GM21619 (cell line): ENCODE measurements around the gene ZNRF3.

Source experiments
- ATAC-seq: cut with Tn5 transposase; IDR thresholded peaks from one replicate; pipeline ENCODE4 v1.9.1; 2021; ENCODE audit not compliant: unreplicated experiment

The ZNRF3 gene

DNA sequence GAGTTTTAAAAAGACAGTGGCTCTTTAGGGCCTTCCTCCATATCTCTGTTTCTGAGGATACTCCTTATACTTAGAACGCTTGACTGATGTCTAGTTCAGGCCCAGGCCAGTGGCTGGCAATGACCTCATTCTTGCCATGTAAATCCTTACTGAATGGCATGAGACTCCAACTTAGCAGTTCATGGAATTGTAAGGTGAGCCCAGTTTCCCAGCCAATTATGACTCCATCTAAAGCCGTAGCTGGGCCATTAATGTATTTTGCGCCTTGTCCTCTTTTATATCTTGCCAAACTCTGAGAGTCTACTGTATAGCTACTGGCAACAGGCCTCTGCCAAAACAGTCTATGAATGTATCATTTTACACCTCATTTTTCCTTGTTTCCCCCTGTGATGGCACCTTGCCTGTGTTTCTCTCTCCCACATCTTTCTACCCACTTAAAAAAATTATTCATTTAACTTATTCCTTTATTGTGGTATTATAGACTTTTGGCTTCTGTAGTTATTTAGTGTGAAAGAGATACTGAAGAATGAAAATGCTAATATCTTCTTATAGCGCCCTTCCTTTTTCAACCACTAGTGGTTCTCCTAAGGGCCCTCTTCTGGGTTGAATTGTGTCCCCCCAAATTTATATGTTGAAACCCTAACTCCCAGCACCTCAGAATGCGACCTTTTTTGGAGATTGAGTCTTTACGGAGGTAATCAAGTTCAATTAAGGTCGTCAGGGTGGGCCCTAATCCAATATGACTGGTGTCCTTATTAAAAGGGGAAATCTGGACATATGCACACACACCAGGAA, 67.4 kb downstream of the ZNRF3 start:
- no peak for ATAC-seq

DNA sequence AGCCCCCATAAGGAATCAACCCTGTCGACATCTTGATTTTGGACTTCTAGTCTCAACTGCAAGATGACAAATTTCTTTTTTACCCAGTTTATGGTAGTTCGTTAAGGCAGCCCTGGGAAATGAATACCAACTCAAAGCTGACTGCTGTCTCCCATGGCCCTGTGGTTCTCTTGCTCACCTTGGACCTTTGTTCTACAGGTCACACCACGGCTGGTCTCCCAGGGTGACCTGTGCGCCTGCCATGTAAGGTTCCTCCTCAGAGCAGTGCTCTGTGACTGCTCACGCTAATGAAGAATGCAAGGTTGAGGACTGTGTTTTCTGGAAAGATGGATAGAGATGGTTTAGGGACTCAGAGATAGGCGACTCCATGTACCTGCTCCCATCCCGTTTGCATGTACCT, 68.2 kb downstream of the ZNRF3 start:
- no peak for ATAC-seq

DNA sequence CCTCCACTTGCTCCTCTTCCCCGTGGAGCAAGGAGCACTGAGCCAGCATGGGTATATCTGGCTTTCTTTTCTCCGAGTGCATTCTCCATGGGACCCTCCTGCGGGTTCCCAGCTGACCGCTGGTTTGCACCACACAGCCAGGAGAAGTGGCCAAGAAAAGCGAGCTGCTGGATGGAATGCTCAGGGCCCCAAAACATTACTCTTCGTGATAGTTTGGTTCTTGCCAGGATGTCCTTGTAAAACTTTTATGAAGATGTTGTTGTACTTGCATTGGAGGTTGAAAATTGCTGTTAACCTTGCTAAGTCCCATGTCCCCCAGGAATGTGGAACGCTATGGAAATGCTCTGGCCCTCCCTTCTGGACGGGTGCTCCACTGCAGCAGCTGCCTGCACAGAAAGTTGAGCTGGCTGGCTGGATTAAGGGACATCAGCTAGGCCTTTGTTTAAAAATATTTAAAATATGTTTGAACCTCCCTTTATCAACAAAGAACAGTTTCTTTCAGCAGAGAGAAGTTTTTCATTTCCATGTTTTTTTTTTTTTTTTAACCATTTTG, 68.7 kb downstream of the ZNRF3 start:
- ATAC-seq: no peak

DNA sequence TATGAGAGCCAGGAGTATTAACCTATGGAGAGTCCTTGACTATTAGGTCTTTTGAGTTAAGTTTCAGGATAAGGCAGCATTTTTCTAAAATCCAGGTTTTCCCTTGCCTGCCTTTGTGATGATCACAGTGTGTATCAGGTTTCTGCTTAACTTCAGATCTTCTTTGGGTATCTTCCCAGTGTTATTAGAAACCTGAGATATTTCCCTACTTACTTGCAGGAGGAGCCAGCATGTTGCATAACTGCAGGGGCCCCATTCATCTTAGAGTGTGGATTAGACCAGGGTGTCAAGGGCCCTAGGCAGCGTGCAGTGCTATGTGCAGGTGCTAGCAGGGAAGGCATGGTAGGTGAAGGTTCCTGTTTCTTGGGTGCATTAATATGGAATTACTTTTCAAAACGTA, 69.5 kb downstream of the ZNRF3 start:
- ATAC-seq: no peak

DNA sequence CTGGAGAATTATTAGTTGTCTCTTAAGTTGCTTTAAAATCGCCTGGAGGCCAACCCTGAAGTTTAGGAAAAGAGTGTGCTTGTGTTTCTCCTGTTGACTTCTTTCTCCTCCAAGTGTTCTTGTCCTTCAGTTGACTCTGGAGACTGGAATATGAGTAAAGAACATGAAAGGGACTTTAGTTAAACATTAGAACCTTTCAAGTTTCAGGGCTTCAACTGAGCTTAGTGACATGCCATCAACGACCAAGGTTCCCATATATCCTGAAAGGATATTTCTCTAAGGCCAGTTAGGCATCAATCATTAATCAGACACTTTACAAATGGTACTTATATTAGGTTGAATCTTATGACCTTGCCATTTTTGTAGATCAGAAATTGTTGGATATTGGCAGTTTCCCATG, 70.0 kb downstream of the ZNRF3 start:
- ATAC-seq: no peak

DNA sequence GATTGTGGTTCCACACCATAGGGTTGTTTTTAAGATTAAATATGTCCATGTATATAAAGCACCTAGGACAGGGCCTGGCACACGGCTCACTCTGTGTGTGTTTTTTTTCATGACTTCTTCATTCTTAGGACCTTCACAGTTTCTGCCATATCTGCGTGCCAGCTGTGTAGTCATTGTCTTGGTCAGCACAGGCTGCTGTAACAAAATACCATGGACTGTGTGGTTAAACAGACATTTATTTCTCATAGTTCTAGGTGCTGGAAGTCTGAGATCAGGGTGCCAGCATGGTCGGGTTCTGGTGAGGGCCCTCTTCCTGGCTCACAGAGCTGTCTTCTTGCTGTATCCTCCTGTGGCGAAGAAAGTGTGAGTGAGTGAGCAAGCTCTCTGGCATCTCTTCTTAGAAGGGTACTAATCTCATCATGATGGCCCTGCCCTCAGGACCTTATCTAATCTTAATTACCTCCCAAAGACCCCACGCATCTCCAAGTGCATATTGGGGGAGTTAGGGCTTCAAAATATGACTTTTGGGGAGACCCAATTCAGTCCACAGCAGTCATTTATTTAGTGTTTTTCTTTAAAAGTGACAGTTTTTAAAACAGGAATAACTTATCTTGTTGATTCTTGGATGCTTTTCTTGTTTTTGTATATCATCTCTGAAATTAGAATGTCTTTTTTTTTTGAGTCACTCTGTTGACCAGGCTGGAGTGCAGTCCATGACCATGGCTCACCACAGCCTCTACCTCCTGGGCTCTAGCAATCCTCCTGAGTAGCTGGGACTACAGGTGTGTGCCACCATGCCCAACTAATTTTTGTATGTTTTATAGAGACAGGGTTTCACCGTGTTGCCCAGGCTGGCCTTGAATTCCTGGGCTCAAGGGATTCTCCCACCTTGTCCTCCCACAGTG, 70.9 kb downstream of the ZNRF3 start:
- no peak for ATAC-seq

DNA sequence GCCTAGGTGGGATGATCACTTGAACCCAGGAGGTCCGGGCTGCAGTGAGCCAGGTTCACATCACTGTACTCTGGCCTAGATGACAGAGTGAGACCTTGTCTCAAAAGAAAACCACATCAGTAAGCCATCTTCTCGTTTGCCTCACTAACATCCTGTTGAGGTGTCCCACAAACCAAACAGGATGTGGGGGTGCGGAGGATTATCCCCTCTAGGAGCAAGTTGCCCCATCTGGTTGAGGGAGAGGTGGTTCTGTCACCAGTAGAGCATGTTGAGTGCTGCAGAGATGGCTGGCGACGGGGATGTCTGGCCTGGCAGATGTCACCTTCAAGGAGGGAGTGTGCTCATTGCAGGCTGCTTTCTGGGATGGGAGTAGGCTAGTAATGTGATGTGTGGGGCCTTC, 72.4 kb downstream of the ZNRF3 start:
- ATAC-seq: no peak

DNA sequence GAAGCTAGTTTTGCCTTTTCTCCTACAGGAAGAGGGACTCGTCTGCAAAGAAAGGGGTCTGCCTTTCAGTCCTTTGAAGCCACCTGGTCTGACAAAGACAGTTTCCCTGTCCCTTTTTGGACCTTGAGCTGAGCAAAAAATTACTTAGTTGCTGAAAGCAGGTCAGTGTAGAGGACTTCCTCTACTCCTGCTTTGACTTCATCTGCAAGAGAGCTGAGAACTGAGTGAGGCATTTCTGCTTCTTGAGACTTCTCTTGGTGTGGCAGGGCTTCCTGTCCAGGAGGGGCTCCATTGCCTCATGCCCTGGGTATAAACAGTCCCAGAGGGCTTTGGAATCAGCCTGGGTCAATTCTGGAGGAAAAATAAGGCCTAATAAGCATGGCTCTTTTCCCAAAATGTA, 73.1 kb downstream of the ZNRF3 start:
- no peak for ATAC-seq

DNA sequence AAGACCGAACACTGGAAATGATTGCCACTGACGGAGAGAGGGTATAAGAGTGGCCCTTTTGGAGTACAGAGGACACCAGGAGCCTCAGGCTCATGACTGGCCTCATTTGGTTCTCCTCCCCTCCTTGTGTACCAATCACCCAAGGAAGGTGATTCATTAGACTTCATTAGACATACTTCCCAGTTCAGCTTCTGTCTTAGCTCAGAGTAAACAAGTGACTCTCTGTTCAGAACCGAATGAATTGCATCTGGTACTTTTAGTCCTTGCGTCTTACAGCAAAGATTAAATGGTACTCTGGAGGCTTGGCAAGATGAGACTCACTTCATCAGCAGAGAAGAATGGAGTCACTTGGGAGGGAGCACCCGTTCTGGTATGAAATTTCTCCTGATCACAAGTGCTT, 75.2 kb downstream of the ZNRF3 start:
- ATAC-seq: no peak

DNA sequence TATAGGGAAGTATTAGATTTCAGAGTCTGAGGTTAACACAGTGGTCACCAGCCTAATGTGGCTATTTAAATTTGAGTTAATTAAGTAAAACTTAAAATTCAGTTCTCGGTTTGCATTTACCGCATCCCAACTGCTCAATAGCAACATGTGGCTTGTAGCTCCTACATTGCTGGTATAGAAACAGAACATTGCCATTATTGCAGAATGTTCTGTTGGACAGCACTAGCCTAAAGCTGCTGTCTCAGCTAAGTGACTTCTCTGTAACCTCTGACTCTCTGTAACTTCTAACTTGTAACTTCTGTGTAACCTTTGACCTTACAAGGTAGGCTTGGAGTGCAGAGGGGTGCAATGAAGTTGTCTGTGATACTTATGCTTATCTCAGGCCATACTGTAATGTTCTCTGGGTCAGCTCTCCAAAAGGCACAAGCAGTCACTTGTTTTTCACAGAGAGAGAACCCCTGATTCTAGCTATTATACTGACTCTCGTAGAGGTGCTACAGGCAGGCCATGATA, 78.7 kb downstream of the ZNRF3 start:
- ATAC-seq: no peak

DNA sequence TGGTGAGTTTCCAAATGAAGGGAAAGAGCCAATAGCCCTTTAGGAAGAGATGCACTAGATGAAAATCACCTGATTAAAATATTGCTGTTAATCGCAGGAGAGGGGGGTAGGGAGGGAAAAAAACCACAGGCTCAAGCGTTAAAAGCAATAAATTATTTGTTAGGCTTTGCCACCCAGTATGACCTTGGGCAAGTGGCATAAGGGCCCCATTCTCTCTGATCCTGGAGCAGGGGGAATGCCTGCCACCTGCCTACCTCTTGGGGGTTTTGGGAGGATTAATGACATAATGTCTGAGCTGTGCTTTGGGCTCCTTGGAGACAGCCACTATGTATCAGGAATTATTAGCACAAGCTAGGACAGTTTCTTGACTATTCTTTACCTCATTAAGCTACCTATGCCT, 80.0 kb downstream of the ZNRF3 start:
- ATAC-seq: no peak

DNA sequence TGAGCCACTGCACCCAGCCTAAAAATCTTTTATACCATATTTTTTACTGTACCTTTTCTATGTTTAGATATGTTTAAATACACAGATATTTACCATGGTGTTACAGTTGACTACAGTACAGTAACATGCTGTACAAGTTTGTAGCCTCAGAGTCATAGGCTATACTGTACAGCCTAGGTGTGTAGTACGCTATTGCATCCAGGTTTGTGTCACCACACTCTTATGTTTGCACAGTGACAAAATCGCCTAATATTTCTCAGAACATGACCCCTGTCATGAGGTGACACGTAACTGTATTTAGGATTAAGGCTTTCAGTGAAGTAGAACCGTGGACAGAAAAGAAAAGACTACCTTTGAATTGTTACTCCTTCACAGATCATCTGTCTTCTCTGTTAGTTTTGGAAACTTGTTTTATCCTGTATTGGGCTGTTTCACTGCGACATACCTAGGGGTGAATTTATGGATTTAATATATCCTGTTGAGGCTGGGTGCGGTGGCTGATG, 83.8 kb downstream of the ZNRF3 start:
- ATAC-seq: no peak

DNA sequence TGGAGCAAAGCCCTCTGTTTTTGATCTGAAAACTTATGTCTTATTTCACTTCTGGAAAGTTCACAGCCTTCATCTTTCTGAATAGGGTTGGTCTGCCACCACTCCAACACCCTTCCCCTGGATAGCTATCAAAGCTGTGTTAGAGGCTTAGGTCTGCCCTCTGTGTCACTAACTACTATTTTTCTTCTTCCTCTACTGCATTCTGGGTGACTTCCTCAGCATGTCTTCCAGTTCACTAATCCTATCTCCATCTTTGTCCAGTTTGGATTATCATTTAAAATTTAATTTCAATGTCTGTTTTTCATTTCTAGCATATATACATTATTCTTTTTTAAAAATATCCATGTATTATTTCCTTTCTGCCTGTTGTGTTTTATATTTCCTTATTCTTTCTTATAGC, 84.6 kb downstream of the ZNRF3 start:
- no peak for ATAC-seq

DNA sequence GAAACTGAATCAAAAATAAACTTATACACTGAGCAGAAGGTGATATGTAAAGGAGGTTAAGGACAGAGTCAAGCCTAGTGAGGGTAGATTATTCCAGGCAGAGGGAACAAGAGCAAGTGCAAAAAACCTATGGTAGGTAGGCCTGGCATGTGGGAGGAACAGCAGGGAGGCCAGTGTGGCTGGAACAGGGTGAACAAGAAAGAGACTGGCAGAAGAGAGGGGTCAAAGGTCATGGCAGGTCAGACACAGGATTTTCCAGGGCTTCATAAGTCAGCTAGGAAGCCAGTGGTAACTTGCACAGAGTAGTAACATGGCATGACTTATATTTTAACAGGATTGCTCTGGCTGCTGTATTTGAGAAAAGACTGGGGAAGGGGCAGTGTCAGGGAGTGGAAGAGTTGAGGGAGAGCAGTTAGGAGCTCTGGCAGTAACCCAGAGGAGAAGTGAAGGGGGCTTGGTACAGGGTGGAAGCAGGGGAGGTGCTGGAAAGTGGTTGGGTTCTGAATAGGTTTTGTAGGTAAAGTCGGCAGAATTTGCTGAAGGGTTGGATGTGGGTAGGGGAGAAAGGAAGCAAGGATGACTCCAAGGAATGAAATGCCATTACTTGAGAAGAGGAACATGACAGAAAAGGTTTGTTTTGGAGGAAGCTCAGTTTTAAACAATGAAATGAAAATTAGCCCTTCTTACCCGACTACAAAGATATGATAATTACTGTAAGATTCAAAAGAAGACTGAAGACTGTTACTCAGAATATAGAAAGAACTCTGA, 86.2 kb downstream of the ZNRF3 start:
- no peak for ATAC-seq

DNA sequence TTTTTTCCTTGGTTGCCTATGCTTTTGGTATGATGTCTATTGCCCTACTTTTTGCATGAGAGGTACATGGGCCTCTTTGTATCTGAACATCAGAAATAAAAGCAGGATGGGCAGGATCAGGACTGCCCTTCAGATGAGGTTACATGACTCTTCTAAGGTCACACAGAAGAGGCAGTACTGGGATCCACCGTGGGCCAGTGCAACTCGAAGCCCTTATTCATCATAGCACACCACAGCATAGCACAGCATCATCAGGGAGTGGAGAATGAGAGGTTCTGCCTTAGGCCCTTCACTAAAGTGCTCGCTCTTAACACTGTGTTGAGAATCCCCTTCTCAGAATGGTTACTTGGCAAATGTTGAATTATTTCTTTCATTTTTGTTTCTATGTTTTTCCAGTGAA, 90.0 kb downstream of the ZNRF3 start:
- no peak for ATAC-seq

DNA sequence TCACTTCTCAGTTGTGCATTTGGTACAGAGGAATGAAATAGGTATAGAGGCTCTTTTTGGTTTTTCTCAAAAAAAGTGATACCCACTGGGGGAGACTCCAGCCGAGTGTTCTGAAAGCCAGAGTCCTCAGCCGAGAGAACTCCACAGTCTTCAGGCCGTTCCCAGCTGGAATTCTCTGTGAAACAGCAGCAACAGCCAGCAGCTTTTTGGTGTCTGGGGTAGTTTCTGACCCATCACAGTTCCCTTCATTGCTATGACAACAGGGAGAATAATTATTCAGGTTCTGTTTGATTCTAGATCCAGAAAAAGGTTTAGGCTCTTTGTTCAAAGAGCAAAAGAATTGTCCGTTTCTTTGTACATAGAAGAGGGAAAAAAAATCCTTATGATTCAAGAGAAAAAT, 93.7 kb downstream of the ZNRF3 start:
- no peak for ATAC-seq

DNA sequence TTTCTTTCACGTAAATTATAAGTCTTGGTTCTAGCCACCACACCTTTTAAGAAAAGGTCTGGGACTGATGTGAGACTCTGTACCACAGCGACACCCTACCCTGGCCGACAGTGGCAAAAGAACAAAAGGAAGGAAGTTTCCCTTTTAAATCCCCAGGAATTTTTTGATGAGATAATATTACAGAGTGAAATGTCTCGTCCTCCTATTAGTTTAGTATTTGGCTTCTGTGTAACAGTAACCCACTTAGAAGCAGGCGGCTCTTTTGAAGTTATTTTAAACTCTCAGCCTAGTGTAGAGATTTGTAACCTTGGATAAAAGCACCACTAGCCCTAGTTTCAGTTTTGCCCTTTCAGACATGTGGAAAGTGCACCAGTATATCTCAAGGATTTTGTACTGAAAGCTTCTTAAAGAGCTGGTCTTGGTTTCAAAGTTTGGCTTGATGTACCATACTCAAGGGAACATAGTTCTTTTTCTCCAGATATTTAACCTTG, 94.2 kb downstream of the ZNRF3 start:
- no peak for ATAC-seq

DNA sequence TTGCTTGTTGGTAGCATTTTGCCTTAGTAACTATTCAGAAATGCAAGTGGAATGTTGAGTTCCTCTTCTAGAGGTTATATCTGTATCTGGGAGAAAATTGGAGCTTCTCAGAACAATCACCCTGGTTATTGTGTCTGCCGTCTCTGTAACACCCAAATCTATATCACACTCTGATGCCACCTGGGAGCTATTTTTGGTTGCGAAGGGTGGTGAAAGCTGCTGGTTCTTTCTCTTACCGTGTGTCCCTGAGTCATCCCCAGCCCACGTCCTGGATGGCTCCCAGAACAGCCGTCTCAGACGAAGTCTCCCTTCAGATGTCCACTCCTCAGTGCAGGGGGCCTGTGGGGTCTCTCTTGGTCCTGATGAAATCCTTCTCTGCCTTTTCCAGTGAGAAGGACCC, 94.8 kb downstream of the ZNRF3 start:
- ATAC-seq: no peak

DNA sequence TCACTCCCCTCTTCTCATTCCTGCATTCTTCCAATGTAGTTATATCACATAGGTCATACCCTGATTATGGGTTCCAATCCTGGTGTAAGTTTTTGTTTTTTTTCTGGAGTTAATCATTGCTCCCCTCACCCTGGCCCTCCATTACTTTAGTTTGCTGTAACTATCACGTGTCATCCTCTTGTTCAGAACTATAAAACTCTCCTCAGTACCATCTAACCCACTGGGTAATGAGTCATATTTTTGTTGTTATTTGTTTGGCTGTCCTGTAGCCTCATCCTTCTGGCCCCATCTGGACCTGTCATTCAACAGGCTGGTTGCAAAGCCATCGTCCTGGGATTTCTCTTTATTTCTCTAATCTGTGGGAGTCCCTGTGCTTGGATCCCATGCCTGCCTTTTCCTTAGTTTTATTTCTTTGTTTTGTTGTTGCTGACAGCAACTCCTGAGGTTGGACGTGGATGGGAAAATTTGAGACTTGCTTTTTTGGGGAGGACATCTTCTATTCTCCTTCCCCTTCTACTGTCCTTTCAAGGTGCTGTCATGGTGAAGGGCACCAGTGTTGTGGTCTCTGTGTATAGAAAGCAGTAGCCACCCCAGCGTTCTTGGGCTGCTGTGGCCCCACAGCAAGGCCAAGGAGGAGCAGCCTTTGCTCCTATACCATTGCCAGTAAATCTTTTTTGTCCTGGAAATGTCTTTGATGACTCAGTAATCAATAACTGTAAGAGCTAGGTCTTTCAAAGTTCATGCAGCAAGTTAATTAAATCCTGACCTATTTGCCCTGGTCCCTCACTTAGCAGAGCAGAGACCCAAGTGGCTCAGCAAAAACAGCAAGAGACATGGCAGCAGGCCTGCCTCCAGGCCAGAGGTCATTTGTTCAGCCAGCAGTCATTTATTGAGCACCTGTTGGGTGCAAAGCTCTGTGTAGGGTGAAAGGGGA, 95.8 kb downstream of the ZNRF3 start:
- no peak for ATAC-seq

DNA sequence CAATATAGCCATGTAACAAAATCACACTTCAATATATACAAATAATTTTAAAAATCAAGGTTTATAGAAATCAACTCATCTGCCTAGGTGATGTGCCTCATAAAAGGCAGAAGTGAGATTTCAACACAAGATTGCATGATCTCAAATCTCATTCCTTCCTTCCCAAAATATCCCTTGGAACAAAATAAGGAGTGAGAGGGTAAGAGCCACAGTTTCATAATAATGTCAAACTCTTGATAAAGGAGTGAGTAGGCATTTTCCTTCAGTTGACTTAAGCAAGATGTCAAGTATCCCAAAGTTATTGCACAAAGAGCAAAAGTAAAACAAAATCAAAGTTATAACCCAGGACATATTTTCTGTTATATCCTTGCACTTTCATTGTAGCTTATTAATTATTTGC, 97.0 kb downstream of the ZNRF3 start:
- no peak for ATAC-seq
